Measurements from ENCODE around the gene CYP4B1. TPM values are rescaled to one million over a fixed set of nuclear protein-coding genes. Genes with fewer than 3 reads are reported as not detected.

Gene CYP4B1
- total and polyA plus RNA-seq, 2 experiments from 2014 or later, result 0.25 to 0.67 TPM

DNA sequence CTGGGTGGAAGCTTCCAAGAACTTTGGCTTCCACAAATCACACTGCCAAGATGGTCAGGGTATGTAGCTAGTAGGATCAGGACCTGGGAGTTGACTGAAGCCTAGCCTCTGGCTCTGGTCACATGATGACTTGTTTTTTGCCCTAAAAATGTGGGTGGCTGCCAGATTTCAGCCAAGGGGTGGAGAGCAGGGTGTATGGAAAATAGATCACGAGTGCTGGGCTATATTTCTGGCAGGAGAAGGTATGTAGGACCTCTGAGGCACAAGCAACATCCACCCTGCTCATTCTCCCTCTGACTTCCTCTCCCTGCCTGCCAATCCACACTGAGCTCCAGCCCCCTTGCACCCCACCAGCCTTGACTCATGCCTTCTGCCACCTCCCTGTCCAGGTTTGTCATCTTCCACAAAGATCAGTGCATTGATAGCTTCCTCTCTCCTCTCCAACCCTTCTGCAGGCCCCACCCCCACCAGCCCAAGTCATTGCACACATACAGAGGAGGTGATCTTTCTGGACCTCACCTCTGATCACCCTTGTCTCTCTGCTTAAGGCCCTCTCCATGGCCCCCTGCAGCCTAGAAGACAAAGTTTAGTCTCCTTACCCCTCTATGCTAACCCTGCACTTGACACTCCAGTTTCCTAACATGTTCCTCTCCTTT lies 8.3 kb upstream of the CYP4B1 start:
- H2AFZ ChIP-seq, result no peak overlapping the region
- H3K4me3 ChIP-seq, result no peak overlapping the region
- no peaks in the 10 kb centered on the region for H3K9me2 ChIP-seq (replicated peaks; ENCODE audit: insufficient read depth)
- no peaks in the 10 kb centered on the region for H4K20me1 ChIP-seq (ENCODE audit: insufficient read depth, poor library complexity, severe bottlenecking)
- TF ChIP-seq EZH2phosphoT487 (IDR thresholded peaks at IDR 0.05; ENCODE audit: low read depth, severe bottlenecking, unreplicated experiment), result no peak
- TF ChIP-seq EZH2 (IDR thresholded peaks at IDR 0.05; ENCODE audit: borderline replicate concordance), result no peak
- TF ChIP-seq, protein P1, sequence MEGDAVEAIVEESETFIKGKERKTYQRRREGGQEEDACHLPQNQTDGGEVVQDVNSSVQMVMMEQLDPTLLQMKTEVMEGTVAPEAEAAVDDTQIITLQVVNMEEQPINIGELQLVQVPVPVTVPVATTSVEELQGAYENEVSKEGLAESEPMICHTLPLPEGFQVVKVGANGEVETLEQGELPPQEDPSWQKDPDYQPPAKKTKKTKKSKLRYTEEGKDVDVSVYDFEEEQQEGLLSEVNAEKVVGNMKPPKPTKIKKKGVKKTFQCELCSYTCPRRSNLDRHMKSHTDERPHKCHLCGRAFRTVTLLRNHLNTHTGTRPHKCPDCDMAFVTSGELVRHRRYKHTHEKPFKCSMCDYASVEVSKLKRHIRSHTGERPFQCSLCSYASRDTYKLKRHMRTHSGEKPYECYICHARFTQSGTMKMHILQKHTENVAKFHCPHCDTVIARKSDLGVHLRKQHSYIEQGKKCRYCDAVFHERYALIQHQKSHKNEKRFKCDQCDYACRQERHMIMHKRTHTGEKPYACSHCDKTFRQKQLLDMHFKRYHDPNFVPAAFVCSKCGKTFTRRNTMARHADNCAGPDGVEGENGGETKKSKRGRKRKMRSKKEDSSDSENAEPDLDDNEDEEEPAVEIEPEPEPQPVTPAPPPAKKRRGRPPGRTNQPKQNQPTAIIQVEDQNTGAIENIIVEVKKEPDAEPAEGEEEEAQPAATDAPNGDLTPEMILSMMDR (IDR thresholded peaks at IDR 0.05; ENCODE audit: poor library complexity), result no peak
- no peak overlapping the region for H3K4me2 ChIP-seq
- H3K4me1 ChIP-seq (ENCODE audit: insufficient read depth), result no peaks in the 10 kb centered on the region
- H3K27me3 ChIP-seq, result no peaks in the 10 kb centered on the region
- no peaks in the 10 kb centered on the region for H3K36me3 ChIP-seq (replicated peaks; ENCODE audit: insufficient read depth, low read depth)
- no peak overlapping the region for H3K27ac ChIP-seq
- no peaks in the 10 kb centered on the region for H3K79me2 ChIP-seq
- WGBS (ENCODE audit: low lambda C conversion rate, missing lambda C conversion rate), result 69% methylated on average over 1 of the region's 1 CpG
- no peak for DNase-seq (ENCODE audit: low spot score)
- H3K9me3 ChIP-seq (ENCODE audit: low read depth), result no peaks in the 10 kb centered on the region

DNA sequence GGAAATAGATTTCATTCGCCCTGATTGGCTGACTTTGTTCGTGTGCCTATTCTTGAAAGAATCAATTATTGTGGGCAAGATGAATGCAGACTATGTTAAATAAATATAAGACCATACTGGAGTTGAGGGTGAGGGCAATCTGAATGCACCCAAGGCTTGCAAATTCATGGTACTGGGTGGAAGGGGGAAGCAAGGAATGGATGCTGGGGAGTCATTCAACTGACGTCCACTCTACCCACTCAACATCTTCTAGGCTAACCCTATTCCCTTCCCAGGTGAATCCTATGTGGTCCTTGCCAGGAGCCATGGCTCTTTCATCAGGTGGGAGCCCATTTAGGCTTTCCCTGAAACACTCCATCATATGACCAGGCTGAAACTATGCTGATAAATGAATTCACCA lies 5.7 kb upstream of the CYP4B1 start:
- Histone ChIP-seq H3K4me1 (ENCODE audit: insufficient read depth) (no peaks in the 10 kb centered on the region), H3K27me3 (no peaks in the 10 kb centered on the region), H3K79me2 (no peaks in the 10 kb centered on the region), H3K4me3 (no peak overlapping the region), H3K36me3 (replicated peaks; ENCODE audit: insufficient read depth, low read depth) (no peaks in the 10 kb centered on the region), H3K27ac (no peak overlapping the region), H3K9me3 (ENCODE audit: low read depth) (no peaks in the 10 kb centered on the region), H3K9me2 (replicated peaks; ENCODE audit: insufficient read depth) (no peaks in the 10 kb centered on the region), H2AFZ (no peak overlapping the region), H4K20me1 (ENCODE audit: insufficient read depth, poor library complexity, severe bottlenecking) (no peaks in the 10 kb centered on the region), H3K4me2 (no peak overlapping the region)
- TF ChIP-seq, protein P1 (IDR thresholded peaks at IDR 0.05; ENCODE audit: poor library complexity), result no peak
- TF ChIP-seq EZH2 (IDR thresholded peaks at IDR 0.05; ENCODE audit: borderline replicate concordance), result no peak
- TF ChIP-seq EZH2phosphoT487 (IDR thresholded peaks at IDR 0.05; ENCODE audit: low read depth, severe bottlenecking, unreplicated experiment), result no peak
- no peak for DNase-seq (ENCODE audit: low spot score)
- WGBS (ENCODE audit: low lambda C conversion rate, missing lambda C conversion rate), result 73% methylated on average over 3 of the region's 3 CpGs

DNA sequence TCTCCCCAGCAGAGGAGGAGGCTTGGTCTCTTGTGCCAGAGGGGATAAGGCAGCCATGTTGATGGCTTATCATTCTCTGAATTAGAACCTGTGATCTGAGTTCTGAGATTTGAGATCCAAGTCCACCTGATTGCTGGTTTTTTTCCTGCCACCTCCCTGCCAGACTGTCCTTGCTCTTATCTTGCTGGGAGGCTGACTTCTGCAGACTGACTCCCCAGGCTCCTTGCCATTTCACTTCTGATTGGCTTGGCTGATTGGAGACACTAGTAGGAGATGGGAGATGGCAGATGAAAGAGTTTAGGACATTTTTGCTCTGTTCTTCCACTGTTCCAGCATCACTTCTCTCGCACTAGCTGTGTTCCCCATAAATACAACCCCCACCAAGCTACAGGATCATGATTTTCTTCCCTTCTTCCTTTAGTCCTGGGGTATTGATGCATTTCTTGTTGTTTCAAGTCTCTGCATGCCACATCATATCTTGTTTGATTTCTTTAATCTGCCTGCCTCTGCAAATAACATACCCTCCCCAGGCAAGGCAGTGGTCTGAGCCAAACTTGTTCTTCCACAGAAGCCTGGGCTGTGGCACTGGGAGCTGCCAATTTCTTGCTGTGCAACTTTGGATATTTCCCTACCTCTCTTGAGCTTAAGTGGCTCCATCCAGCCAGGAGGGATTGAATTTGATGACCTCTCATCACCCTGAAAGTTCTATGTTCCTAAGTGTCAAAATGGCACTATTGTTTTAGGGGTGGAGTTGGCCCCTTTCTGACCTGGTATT lies 963 bp upstream of the CYP4B1 start:
- Histone ChIP-seq H3K4me3 (no peak overlapping the region), H3K36me3 (replicated peaks; ENCODE audit: insufficient read depth, low read depth) (no peaks in the 10 kb centered on the region), H3K27me3 (no peaks in the 10 kb centered on the region), H3K4me1 (ENCODE audit: insufficient read depth) (no peaks in the 10 kb centered on the region), H3K4me2 (no peak overlapping the region), H3K79me2 (no peaks in the 10 kb centered on the region), H3K27ac (no peak overlapping the region), H2AFZ (no peak overlapping the region), H3K9me2 (replicated peaks; ENCODE audit: insufficient read depth) (no peaks in the 10 kb centered on the region), H4K20me1 (ENCODE audit: insufficient read depth, poor library complexity, severe bottlenecking) (no peaks in the 10 kb centered on the region), H3K9me3 (ENCODE audit: low read depth) (no peaks in the 10 kb centered on the region)
- TF ChIP-seq EZH2phosphoT487 (IDR thresholded peaks at IDR 0.05; ENCODE audit: low read depth, severe bottlenecking, unreplicated experiment) (no peak), EZH2 (IDR thresholded peaks at IDR 0.05; ENCODE audit: borderline replicate concordance) (no peak)
- TF ChIP-seq, protein P1 (IDR thresholded peaks at IDR 0.05; ENCODE audit: poor library complexity), result no peak
- peak; percentile 1 for DNase-seq (ENCODE audit: low spot score)
- 77% methylated on average over 1 of the region's 1 CpG for WGBS (ENCODE audit: low lambda C conversion rate, missing lambda C conversion rate)

All from hepatocyte (in vitro differentiated cells).